H9 (cell line): ENCODE results near the gene PCARE. TPM values are rescaled to one million over a fixed set of nuclear protein-coding genes. Genes with fewer than 3 reads are reported as not detected.

ENCODE experiments used
- DNase-seq: peaks from one replicate; pipeline ENCODE4 v3.0.0-alpha.2; 2017
- H2AFZ ChIP-seq: one replicate; pipeline ENCODE4 v1.6.1; 2013; ENCODE audit warnings: mild to moderate bottlenecking, low read length, control low read depth, moderate library complexity
- H2AK5ac ChIP-seq: 2 replicates; pipeline ENCODE4 v1.6.1; 2013; ENCODE audit warnings: low read length, control low read depth, mixed read lengths; ENCODE audit not compliant: insufficient read length
- H2BK120ac ChIP-seq: one replicate; pipeline ENCODE4 v1.6.1; 2013; ENCODE audit warnings: low read depth, mild to moderate bottlenecking, low read length, control low read depth, inconsistent platforms; ENCODE audit not compliant: poor library complexity, severe bottlenecking
- H2BK12ac ChIP-seq: 2 replicates; pipeline ENCODE4 v1.6.1; 2013; ENCODE audit warnings: low read length, control low read depth, mixed read lengths, low read depth; ENCODE audit not compliant: insufficient read length
- H2BK15ac ChIP-seq: 2 replicates; pipeline ENCODE4 v1.6.1; 2013; ENCODE audit warnings: low read depth, low read length, control low read depth
- H2BK20ac ChIP-seq: one replicate; pipeline ENCODE4 v1.6.1; 2013; ENCODE audit warnings: low read depth, mild to moderate bottlenecking, low read length, control low read depth, inconsistent platforms; ENCODE audit not compliant: poor library complexity, severe bottlenecking
- H2BK5ac ChIP-seq: 2 replicates; pipeline ENCODE4 v1.6.1; 2013; ENCODE audit warnings: low read length, control low read depth, mixed read lengths; ENCODE audit not compliant: insufficient read length
- H3K14ac ChIP-seq: 2 replicates; pipeline ENCODE4 v1.6.1; 2013; ENCODE audit warnings: low read length, control low read depth; ENCODE audit not compliant: insufficient read depth
- H3K18ac ChIP-seq: 2 replicates; pipeline ENCODE4 v1.6.1; 2013; ENCODE audit warnings: low read depth, mild to moderate bottlenecking, mixed read lengths, low read length, control low read depth; ENCODE audit not compliant: insufficient read length
- H3K23ac ChIP-seq: 2 replicates; pipeline ENCODE4 v1.6.1; 2013; ENCODE audit warnings: low read length, control low read depth, mixed read lengths, low read depth; ENCODE audit not compliant: insufficient read length
- H3K23me2 ChIP-seq: 2 replicates; pipeline ENCODE4 v1.6.1; 2013; ENCODE audit warnings: low read depth, mild to moderate bottlenecking, mixed read lengths, low read length, control low read depth; ENCODE audit not compliant: insufficient read length, poor library complexity, severe bottlenecking
- H3K27ac ChIP-seq: 2 replicates; pipeline ENCODE4 v1.5.1; 2013; ENCODE audit warnings: low read length, control low read depth, mixed read lengths, low read depth; ENCODE audit not compliant: insufficient read length
- H3K27me3 ChIP-seq: 2 replicates; pipeline ENCODE4 v1.6.1; 2013; ENCODE audit warnings: low read length, control low read depth, inconsistent platforms; ENCODE audit not compliant: insufficient read depth
- H3K4ac ChIP-seq: 2 replicates; pipeline ENCODE4 v1.6.1; 2013; ENCODE audit warnings: low read depth, mild to moderate bottlenecking, control low read depth, inconsistent platforms, low read length, moderate library complexity
- H3K4me1 ChIP-seq: 2 replicates; pipeline ENCODE4 v1.6.1; 2013; ENCODE audit warnings: low read length, control low read depth, inconsistent platforms; ENCODE audit not compliant: insufficient read depth
- H3K4me2 ChIP-seq: 2 replicates; pipeline ENCODE4 v1.6.1; 2013; ENCODE audit warnings: low read length, control low read depth, mixed read lengths; ENCODE audit not compliant: insufficient read length, insufficient read depth
- H3K56ac ChIP-seq: 2 replicates; pipeline ENCODE4 v1.6.1; 2013; ENCODE audit warnings: low read depth, mild to moderate bottlenecking, mixed read lengths, low read length, control low read depth; ENCODE audit not compliant: insufficient read length
- H3K79me1 ChIP-seq: 2 replicates; pipeline ENCODE4 v1.6.1; 2013; ENCODE audit warnings: low read depth, mild to moderate bottlenecking, moderate library complexity, low read length, control low read depth, inconsistent platforms; ENCODE audit not compliant: insufficient read depth, poor library complexity, severe bottlenecking
- H3K79me2 ChIP-seq: 2 replicates; pipeline ENCODE4 v1.6.1; 2013; ENCODE audit warnings: low read length, control low read depth, inconsistent platforms; ENCODE audit not compliant: insufficient read depth
- H3K9ac ChIP-seq: 2 replicates; pipeline ENCODE4 v1.6.1; 2013; ENCODE audit warnings: low read length, control low read depth, mixed read lengths; ENCODE audit not compliant: insufficient read length; ENCODE audit errors: extremely low read depth
- H3K9me3 ChIP-seq: one replicate; pipeline ENCODE4 v1.6.1; 2013; ENCODE audit warnings: low read depth, low read length, inconsistent platforms; ENCODE audit not compliant: control insufficient read depth
- H3T11ph ChIP-seq: one replicate; pipeline ENCODE4 v1.6.1; 2013; ENCODE audit warnings: mild to moderate bottlenecking, low read length, control low read depth, inconsistent platforms
- H4K20me1 ChIP-seq: one replicate; pipeline ENCODE4 v1.6.1; 2013; ENCODE audit not compliant: control insufficient read depth, insufficient read length, insufficient read depth
- H4K5ac ChIP-seq: 2 replicates; pipeline ENCODE4 v1.6.1; 2013; ENCODE audit warnings: low read depth, mild to moderate bottlenecking, mixed read lengths, low read length, control low read depth; ENCODE audit not compliant: insufficient read length
- H4K8ac ChIP-seq: replicated peaks from 2 replicates; pipeline ENCODE4 v1.6.1; 2013; ENCODE audit warnings: low read length, control low read depth, mixed read lengths, low read depth; ENCODE audit not compliant: insufficient read length
- H4K91ac ChIP-seq: 2 replicates; pipeline ENCODE4 v1.6.1; 2013; ENCODE audit warnings: low read depth, mild to moderate bottlenecking, moderate library complexity, mixed read lengths, low read length, control low read depth; ENCODE audit not compliant: insufficient read length
- H3K27ac Mint-ChIP-seq, 3 experiments: 2 replicates in 2 of 3; 3 replicates in 1 of 3; pipeline ENCODE4 v1.8.0; 2020 to 2021; ENCODE audit warnings: mixed read lengths in 3 of 3, mild to moderate bottlenecking in 1 of 3, moderate library complexity in 1 of 3
- H3K27me3 Mint-ChIP-seq: 2 replicates; pipeline ENCODE4 v1.8.0; 2021; ENCODE audit warnings: low read depth, mild to moderate bottlenecking, moderate library complexity, mixed read lengths
- H3K36me3 Mint-ChIP-seq, 3 experiments: 2 replicates in 2 of 3; 3 replicates in 1 of 3; pipeline ENCODE4 v1.8.0; 2020 to 2021; ENCODE audit warnings: low read depth in 3 of 3, mixed read lengths in 3 of 3; ENCODE audit not compliant: insufficient read depth in 1 of 3
- H3K4me1 Mint-ChIP-seq, 2 experiments: 2 replicates each; pipeline ENCODE4 v1.8.0; 2020; ENCODE audit warnings: mixed read lengths in 2 of 2
- H3K4me3 Mint-ChIP-seq, 2 experiments: 2 replicates in 1 of 2; 3 replicates in 1 of 2; pipeline ENCODE4 v1.8.0; 2020 to 2021; ENCODE audit warnings: mild to moderate bottlenecking in 2 of 2, mixed read lengths in 2 of 2, moderate library complexity in 1 of 2
- H3K9me3 Mint-ChIP-seq, 2 experiments: 2 replicates in 1 of 2; 3 replicates in 1 of 2; pipeline ENCODE4 v1.8.0; 2020; ENCODE audit warnings: mild to moderate bottlenecking in 2 of 2, mixed read lengths in 2 of 2, moderate library complexity in 1 of 2
- WGBS: extraction: QIAGEN DNeasy Blood & Tissue Kit; methylation state at CpG from one replicate; pipeline ENCODE4 v1.1.7; 2013; ENCODE audit warnings: missing lambda C conversion rate, low lambda C conversion rate, mixed read lengths; ENCODE audit not compliant: insufficient read length; ENCODE audit errors: extremely low coverage; 5-methylcytosine and 5-hydroxymethylcytosine counted together
- total RNA-seq: library from RNA; stranded (reverse); gene quantifications from 2 replicates; pipeline ENCODE4 v1.2.1, GENCODE V29; 2021
- TF ChIP-seq, protein P1 (sequence below): fragments of 200-600 bp; sonication (generic); conservative IDR thresholded peaks from 3 replicates; pipeline ENCODE4 v1.8.0; 2021; ENCODE audit warnings: antibody characterized with exemption, mild to moderate bottlenecking

Gene PCARE
- total RNA-seq, 1 experiment from 2014 or later: not detected

DNA sequence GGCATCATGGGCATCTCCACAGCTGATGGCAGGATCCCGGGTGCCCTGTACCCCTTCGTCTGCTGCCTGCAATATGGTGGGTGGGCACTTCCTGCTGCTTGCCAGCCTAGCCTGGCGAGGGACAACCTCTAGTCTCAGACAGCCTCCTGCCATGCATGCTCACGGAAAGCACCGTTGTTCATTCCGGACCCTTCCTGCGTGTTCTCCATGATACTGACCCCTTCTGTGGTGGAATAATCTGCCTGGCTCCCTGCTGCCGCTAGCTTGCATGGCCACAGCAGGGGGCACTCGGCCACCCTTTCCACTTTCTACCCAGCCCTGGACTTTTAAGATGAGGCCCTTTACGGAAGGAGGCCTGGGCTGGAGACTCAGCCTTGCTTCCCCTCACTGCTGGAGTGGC lies 12.0 kb downstream of the PCARE start:
- no peak overlapping the region for H3K14ac ChIP-seq
- H3K56ac ChIP-seq: no peak overlapping the region
- no peaks in the 10 kb centered on the region for H3K23me2 ChIP-seq
- H2BK15ac ChIP-seq: no peak overlapping the region
- no peak overlapping the region for H4K91ac ChIP-seq
- WGBS: no CpG with 5 or more reads among the region's 10 CpGs
- no peak overlapping the region for H3K4me3 Mint-ChIP-seq
- H3K4me2 ChIP-seq: no peak overlapping the region
- H3K9ac ChIP-seq: no peak overlapping the region
- no peaks in the 10 kb centered on the region for H3K9me3 ChIP-seq
- DNase-seq: no peak
- no peak overlapping the region for H3K18ac ChIP-seq
- H3K4ac ChIP-seq: no peak overlapping the region
- no peaks in the 10 kb centered on the region for H3K36me3 Mint-ChIP-seq
- no peak overlapping the region for H2BK5ac ChIP-seq
- no peak overlapping the region for H3K23ac ChIP-seq
- no peak overlapping the region for H3T11ph ChIP-seq
- peaks cover 2% of the 10 kb centered on the region for H3K27me3 Mint-ChIP-seq
- H3K27me3 ChIP-seq: no peaks in the 10 kb centered on the region
- no peaks in the 10 kb centered on the region for H3K79me2 ChIP-seq
- no peak overlapping the region for H3K27ac Mint-ChIP-seq
- no peak overlapping the region for H2AFZ ChIP-seq
- TF ChIP-seq, protein P1, sequence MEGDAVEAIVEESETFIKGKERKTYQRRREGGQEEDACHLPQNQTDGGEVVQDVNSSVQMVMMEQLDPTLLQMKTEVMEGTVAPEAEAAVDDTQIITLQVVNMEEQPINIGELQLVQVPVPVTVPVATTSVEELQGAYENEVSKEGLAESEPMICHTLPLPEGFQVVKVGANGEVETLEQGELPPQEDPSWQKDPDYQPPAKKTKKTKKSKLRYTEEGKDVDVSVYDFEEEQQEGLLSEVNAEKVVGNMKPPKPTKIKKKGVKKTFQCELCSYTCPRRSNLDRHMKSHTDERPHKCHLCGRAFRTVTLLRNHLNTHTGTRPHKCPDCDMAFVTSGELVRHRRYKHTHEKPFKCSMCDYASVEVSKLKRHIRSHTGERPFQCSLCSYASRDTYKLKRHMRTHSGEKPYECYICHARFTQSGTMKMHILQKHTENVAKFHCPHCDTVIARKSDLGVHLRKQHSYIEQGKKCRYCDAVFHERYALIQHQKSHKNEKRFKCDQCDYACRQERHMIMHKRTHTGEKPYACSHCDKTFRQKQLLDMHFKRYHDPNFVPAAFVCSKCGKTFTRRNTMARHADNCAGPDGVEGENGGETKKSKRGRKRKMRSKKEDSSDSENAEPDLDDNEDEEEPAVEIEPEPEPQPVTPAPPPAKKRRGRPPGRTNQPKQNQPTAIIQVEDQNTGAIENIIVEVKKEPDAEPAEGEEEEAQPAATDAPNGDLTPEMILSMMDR: no peak
- H3K4me1 ChIP-seq: no peaks in the 10 kb centered on the region
- H4K5ac ChIP-seq: no peak overlapping the region
- H2BK120ac ChIP-seq: no peak overlapping the region
- no peak overlapping the region for H3K27ac ChIP-seq
- no peak overlapping the region for H2BK12ac ChIP-seq
- H3K4me1 Mint-ChIP-seq: peaks cover 16 to 22% of the 10 kb centered on the region in 2 experiments
- H3K79me1 ChIP-seq: no peaks in the 10 kb centered on the region
- no peak overlapping the region for H2BK20ac ChIP-seq
- H4K8ac ChIP-seq: no peak overlapping the region
- no peak overlapping the region for H2AK5ac ChIP-seq
- H4K20me1 ChIP-seq: no peaks in the 10 kb centered on the region
- H3K9me3 Mint-ChIP-seq: no peaks in the 10 kb centered on the region
